RWPE1 (cell line): ENCODE measurements around the gene GLYATL1.

Experiments used
- CTCF ChIA-PET: fragments of 350-600 bp; sonication (Branson Sonifier 250); formaldehyde crosslinking; extraction: SDS; loops from one replicate; lab custom pipeline; 2021; lab: Yijun Ruan, JAX
- POLR2A ChIA-PET: fragments of 400-600 bp; formaldehyde crosslinking; extraction: SDS; loops from one replicate; lab custom pipeline; 2020; ENCODE audit warnings: antibody characterized with exemption; ENCODE audit not compliant: low non-redundant PET; lab: Yijun Ruan, JAX
- DNase-seq: peaks from one replicate; pipeline ENCODE4 v3.0.0; 2012; ENCODE audit warnings: low spot score
- H3K27ac ChIP-seq: fragments of 450-650 bp; 2 replicates; pipeline ENCODE4 v1.5.1; 2017
- TF ChIP-seq, protein P1 (sequence below): fragments of 450-650 bp; conservative IDR thresholded peaks from 2 replicates; pipeline ENCODE4 v1.5.1; 2017; ENCODE audit warnings: low read depth, mild to moderate bottlenecking

The GLYATL1 gene, protein sequence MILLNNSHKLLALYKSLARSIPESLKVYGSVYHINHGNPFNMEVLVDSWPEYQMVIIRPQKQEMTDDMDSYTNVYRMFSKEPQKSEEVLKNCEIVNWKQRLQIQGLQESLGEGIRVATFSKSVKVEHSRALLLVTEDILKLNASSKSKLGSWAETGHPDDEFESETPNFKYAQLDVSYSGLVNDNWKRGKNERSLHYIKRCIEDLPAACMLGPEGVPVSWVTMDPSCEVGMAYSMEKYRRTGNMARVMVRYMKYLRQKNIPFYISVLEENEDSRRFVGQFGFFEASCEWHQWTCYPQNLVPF

GRCh38 chr11:58939277-58939676 lies at the start of gene GLYATL1:
Gene GLYATL1 (plus strand): TSS chr11:58939488. CDS start chr11:58947088, 7,600 bp downstream.
- CTCF ChIA-PET: no interaction called here
- no peak for DNase-seq
- no peak within 1 kb of the TSS for H3K27ac ChIP-seq
- POLR2A ChIA-PET: no interaction called here
- TF ChIP-seq, protein P1, sequence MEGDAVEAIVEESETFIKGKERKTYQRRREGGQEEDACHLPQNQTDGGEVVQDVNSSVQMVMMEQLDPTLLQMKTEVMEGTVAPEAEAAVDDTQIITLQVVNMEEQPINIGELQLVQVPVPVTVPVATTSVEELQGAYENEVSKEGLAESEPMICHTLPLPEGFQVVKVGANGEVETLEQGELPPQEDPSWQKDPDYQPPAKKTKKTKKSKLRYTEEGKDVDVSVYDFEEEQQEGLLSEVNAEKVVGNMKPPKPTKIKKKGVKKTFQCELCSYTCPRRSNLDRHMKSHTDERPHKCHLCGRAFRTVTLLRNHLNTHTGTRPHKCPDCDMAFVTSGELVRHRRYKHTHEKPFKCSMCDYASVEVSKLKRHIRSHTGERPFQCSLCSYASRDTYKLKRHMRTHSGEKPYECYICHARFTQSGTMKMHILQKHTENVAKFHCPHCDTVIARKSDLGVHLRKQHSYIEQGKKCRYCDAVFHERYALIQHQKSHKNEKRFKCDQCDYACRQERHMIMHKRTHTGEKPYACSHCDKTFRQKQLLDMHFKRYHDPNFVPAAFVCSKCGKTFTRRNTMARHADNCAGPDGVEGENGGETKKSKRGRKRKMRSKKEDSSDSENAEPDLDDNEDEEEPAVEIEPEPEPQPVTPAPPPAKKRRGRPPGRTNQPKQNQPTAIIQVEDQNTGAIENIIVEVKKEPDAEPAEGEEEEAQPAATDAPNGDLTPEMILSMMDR: no peak

DNA sequence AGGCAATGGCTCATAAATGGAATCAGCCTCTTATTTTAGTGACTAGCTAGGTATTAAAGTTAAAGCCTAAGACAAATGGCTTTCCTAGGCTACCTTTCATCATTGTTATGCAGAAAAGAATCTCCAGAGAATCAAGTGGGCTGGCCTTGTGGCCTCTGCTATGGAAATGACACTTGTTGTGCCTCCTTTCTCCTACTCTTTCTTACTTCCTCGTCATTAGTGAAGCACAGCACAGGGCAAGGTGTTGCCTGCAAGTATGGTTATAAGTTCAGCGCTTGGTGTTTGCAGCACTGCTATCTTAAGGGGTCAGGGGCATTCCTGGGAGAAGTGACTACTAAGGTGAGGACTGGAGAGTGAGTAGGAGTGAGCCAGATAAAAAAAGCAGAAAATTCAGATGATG lies 45.4 kb upstream of the GLYATL1 start:
- TF ChIP-seq, protein P1: no peak
- ChIA-PET POLR2A (no interaction called here), CTCF (no interaction called here)
- DNase-seq: no peak
- no peak overlapping the region for H3K27ac ChIP-seq

DNA sequence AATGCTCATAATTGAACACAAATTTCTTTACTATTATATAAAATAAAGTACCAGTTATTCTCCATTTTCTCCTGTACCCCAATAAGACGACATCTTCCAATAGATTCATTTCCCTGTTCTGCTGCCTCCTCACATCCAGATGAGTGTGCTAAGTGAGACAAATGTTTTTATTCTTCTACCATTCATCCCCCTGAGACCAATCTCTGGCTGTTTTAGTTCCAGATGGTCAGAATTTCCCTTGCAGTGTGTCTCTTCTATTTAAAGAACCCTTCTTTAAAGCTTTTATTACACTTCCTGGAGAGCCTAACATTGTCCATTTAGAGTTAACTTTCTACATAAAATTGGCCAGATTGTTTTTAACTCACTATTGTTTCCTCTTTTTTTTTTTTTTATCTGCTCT lies 41.2 kb upstream of the GLYATL1 start:
- DNase-seq: no peak
- CTCF ChIA-PET: no interaction called here
- POLR2A ChIA-PET: no interaction called here
- TF ChIP-seq, protein P1: no peak
- H3K27ac ChIP-seq: no peak overlapping the region

- peak; percentile 69 for DNase-seq
- H3K27ac ChIP-seq: no peak overlapping the region
- CTCF ChIA-PET: interaction anchor here (0.6 to 1.5 kb wide), 8 partner anchors 18 to 333 kb away, joined by 3 to 4 read pairs (median 4); no protein-coding TSS in a partner anchor
- TF ChIP-seq, protein P1: peak; percentile 36
- POLR2A ChIA-PET: no interaction called here
Observed at GRCh38 chr11:58900479-58901420, 38.5 kb upstream of the GLYATL1 start.

GRCh38 chr11:58902881-58903280 lies 36.4 kb upstream of the GLYATL1 start:
- CTCF ChIA-PET: interaction anchor here (0.6 kb wide), 1 partner anchor 245 kb away, joined by 3 read pairs; no protein-coding TSS in a partner anchor
- POLR2A ChIA-PET: no interaction called here
- DNase-seq: no peak
- H3K27ac ChIP-seq: no peak overlapping the region
- TF ChIP-seq, protein P1: no peak

DNA sequence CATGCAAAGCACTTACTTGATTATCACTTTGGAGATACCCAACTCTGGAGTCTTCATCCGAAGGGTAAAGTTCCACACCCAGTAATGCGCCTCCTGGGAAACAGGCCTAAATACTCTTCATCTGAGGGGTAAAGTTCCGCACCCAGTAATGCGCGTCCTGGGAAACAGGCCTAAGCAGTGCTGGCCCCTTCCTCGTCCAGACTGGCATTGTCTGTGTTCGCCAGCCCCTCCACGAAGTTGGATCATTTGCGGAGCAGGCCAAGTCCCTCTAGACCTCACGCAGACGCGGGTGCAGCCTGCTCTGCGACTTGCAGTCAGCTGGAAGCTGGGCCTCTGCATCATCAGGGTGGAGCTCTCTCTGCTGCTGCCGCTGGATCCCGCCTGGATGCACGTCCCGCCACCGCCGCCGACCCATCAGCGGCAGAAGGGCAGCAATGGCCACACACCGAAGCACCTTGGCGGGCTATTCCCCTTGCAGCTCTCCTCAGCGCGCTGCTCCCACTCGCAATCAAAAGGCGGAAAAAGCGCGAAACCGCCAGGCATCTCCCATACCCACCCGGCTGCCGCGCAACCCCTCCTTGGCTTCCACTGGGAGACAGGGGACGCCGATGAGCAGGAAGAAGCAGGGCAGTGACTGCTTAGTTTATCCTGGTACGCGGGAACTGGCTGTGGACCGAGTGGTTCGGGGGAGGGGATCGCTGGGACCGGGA lies 34.1 kb upstream of the GLYATL1 start:
- POLR2A ChIA-PET: no interaction called here
- DNase-seq: no peak
- CTCF ChIA-PET: no interaction called here
- H3K27ac ChIP-seq: no peak overlapping the region
- TF ChIP-seq, protein P1: no peak
